ENCODE data around the gene ATAT1.

Gene ATAT1

DNA sequence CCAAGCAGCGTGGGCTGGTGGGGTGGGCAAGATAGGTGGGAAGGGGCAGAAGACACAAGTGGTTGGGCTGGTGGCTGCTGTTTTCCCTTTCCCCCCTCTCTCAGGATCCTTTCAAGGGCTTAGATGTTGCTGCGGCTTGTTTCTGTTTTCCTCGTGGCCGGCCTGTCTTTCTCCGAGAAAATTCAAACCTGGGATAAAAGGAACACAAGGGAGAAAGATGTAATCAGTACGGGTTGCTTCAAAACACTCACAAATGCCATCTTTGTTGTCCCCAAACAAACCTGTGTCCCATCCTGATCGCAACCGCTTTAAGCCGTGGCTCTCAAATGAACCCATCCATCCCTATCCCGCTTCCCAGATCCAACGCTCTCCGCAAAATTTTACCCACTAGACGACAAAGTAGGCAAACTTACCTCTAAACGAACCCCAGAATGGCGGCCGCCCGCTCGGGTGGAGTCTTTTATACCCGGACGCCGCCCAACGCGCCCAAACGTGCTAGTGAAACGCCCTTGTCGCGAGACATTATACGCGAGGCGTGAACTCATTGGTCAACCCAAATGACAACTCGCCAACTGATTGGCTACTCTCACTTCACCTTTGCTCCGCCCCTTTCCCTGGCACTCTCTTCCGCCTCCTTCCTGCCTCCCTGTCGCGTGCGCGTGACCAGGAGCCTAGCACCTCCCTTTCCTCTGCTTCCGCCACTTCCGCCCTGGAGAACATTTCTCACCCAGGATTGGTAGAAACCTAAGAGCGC is 9.7 kb upstream of the ATAT1 start, which contains the start of gene PPP1R10:
PPP1R10 (minus strand) TSS at position 433 of the 754 bp plus-strand sequence. CDS start 7,299 bp downstream, outside the sequence.
- DNase-seq (ENCODE audit: low read depth), result peak; percentile 100
- peak within 1 kb of the TSS; percentile 100 for H3K4me3 ChIP-seq (ENCODE audit: low read length)
- TF ChIP-seq CTCF (conservative IDR thresholded peaks at IDR 0.05; ENCODE audit: low read depth, low read length), result no peak

- peak; percentile 93 for DNase-seq (ENCODE audit: low read depth)
- TF ChIP-seq CTCF (conservative IDR thresholded peaks at IDR 0.05; ENCODE audit: low read depth, low read length), result no peak
- H3K4me3 ChIP-seq (ENCODE audit: low read length), result peak within 1 kb of the TSS; percentile 100
Observed at GRCh38 chr6:30617565-30618269, 9.0 kb upstream of the ATAT1 start, which contains the start of gene MRPS18B. MRPS18B (plus strand) TSS chr6:30617840; CDS start chr6:30617866, 26 bp downstream.

- DNase-seq (ENCODE audit: low read depth), result no peak
- H3K4me3 ChIP-seq (ENCODE audit: low read length), result peak overlapping the region; percentile 95
- TF ChIP-seq CTCF (conservative IDR thresholded peaks at IDR 0.05; ENCODE audit: low read depth, low read length), result no peak
Observed at GRCh38 chr6:30618270-30618797, 8.3 kb upstream of the ATAT1 start.

- TF ChIP-seq CTCF (conservative IDR thresholded peaks at IDR 0.05; ENCODE audit: low read depth, low read length), result no peak
Observed at GRCh38 chr6:30619561-30619960, 7.1 kb upstream of the ATAT1 start.

GRCh38 chr6:30625511-30625910 is 1.2 kb upstream of the ATAT1 start:
- TF ChIP-seq CTCF (conservative IDR thresholded peaks at IDR 0.05; ENCODE audit: low read depth, low read length), result no peak
- no peak for DNase-seq (ENCODE audit: low read depth)
- no peak overlapping the region for H3K4me3 ChIP-seq (ENCODE audit: low read length)

More at GRCh38 chr6:30619561-30619960, 7.1 kb upstream of the ATAT1 start:
- DNase-seq (ENCODE audit: low read depth), result no peak
- no peak overlapping the region for H3K4me3 ChIP-seq (ENCODE audit: low read length)

DNA sequence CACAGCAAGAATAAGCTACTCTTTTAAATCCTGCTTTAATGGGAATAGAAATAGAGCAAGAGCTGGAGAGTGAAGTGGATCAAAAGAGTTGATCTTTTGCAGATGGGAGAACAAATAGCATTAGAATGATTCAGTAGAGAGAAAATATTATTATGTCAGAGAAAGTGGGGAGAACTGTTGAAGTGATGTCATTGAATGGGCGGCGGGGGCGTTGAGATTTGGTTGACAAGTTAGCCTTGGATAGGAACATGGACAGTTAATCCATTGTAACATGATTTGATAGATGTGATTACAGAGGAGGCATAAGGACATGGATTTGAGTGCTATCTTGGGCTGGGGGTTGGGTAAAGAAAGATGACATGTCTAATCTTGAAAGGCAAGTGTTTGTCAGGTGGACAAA is 9.2 kb downstream of the ATAT1 start:
- TF ChIP-seq CTCF (conservative IDR thresholded peaks at IDR 0.05; ENCODE audit: low read depth, low read length), result no peak
- no peak overlapping the region for H3K4me3 ChIP-seq (ENCODE audit: low read length)
- DNase-seq (ENCODE audit: low read depth), result no peak

Measured in retinal pigment epithelial cell (primary cell).